Measurements from ENCODE around the gene DDX47. TPM values are rescaled to one million over a fixed set of nuclear protein-coding genes. Genes with fewer than 3 reads are reported as not detected.

The DDX47 gene
- total RNA-seq, 1 experiment from 2014 or later, result 192 TPM

- intact Hi-C loops (cut with micrococcal nuclease; ENCODE audit: unreplicated experiment), result no loop called here
- Histone ChIP-seq H3K4me1 (replicated peaks; ENCODE audit: insufficient read depth) (peaks cover 40% of the 10 kb centered on the region), H3F3A (ENCODE audit: insufficient read depth, low read depth) (peaks cover 26% of the 10 kb centered on the region), H3K4me3 (peak within 1 kb of the TSS; percentile 61; the same call in 1 of the 2 replicates), H2AFZ (peak within 1 kb of the TSS; percentile 83), H3K27me3 (ENCODE audit: insufficient read depth, low read depth) (no peaks in the 10 kb centered on the region), H3K27ac (peak within 1 kb of the TSS; percentile 76), H3K9me2 (ENCODE audit: insufficient read depth) (no peaks in the 10 kb centered on the region), H4K20me1 (ENCODE audit: insufficient read depth) (no peaks in the 10 kb centered on the region), H3K79me2 (ENCODE audit: low read depth) (0 out of 2 replicates have a peak, but pooled peaks cover 12% of the 10 kb centered on the region), H3K9me3 (ENCODE audit: insufficient read depth, low read depth) (no peaks in the 10 kb centered on the region), H3K4me2 (peak within 1 kb of the TSS; percentile 91), H3K36me3 (ENCODE audit: low read depth) (no peaks in the 10 kb centered on the region)
- ChIA-PET POLR2A (ENCODE audit: unreplicated experiment) (interaction anchor here (0.6 kb wide), 2 partner anchors 42 to 53 kb away, joined by 4 to 11 read pairs; no protein-coding TSS in a partner anchor), CTCF (interaction anchor here (0.6 kb wide), 1 partner anchor 393 kb away, joined by 6 read pairs; no protein-coding TSS in a partner anchor)
- BruUV-seq (replicated peaks), result no TSS peak
- TF ChIP-seq EZH2 (IDR thresholded peaks at IDR 0.05; ENCODE audit: low read depth), result no peak
- no peak for TF ChIP-seq CTCF (conservative IDR thresholded peaks at IDR 0.05)
- no peak for DNase-seq
These were observed 28.0 kb upstream of the DDX47 start, which contains the start of gene APOLD1 for GRCh38 chr12:12784911-12785814. Gene APOLD1, plus strand, starts transcription at chr12:12785659. Its CDS starts 33 bp downstream, at chr12:12785692.

- H3K4me3 ChIP-seq, result peak overlapping the region; percentile 61; the same call in 1 of the 2 replicates
- no peaks in the 10 kb centered on the region for H3K36me3 ChIP-seq (ENCODE audit: low read depth)
- intact Hi-C loops (cut with micrococcal nuclease; ENCODE audit: unreplicated experiment), result loop anchor here (2.0 kb wide), 1 partner anchor 62 kb away; no protein-coding TSS in a partner anchor
- TF ChIP-seq CTCF (conservative IDR thresholded peaks at IDR 0.05) (no peak), EZH2 (IDR thresholded peaks at IDR 0.05; ENCODE audit: low read depth) (no peak)
- no peaks in the 10 kb centered on the region for H3K9me2 ChIP-seq (ENCODE audit: insufficient read depth)
- H3K4me1 ChIP-seq (replicated peaks; ENCODE audit: insufficient read depth), result peaks cover 37% of the 10 kb centered on the region
- H3K27me3 ChIP-seq (ENCODE audit: insufficient read depth, low read depth), result no peaks in the 10 kb centered on the region
- H3K4me2 ChIP-seq, result peak overlapping the region; percentile 91
- H3F3A ChIP-seq (ENCODE audit: insufficient read depth, low read depth), result peaks cover 24% of the 10 kb centered on the region
- no peaks in the 10 kb centered on the region for H4K20me1 ChIP-seq (ENCODE audit: insufficient read depth)
- H2AFZ ChIP-seq, result peak overlapping the region; percentile 83
- peak overlapping the region; percentile 76 for H3K27ac ChIP-seq
- BruUV-seq (replicated peaks), result no TSS peak
- ChIA-PET POLR2A (ENCODE audit: unreplicated experiment) (interaction anchor here (0.6 kb wide), 4 partner anchors 22 to 420 kb away, joined by 3 to 15 read pairs (median 7); no protein-coding TSS in a partner anchor), CTCF (interaction anchor here (0.6 to 0.7 kb wide), 2 partner anchors 52 to 184 kb away, joined by 3 to 6 read pairs; no protein-coding TSS in a partner anchor)
- DNase-seq, result peak in 1 of 2 experiments; percentile 46
- no peaks in the 10 kb centered on the region for H3K9me3 ChIP-seq (ENCODE audit: insufficient read depth, low read depth)
- H3K79me2 ChIP-seq (ENCODE audit: low read depth), result 0 out of 2 replicates have a peak, but pooled peaks cover 12% of the 10 kb centered on the region
These were observed 26.8 kb upstream of the DDX47 start for GRCh38 chr12:12786351-12786705.
